Spleen (tissue), 7 donors: ENCODE measurements around the gene SLC24A3.

Experiments used
- POLR2A ChIP-seq, 3 donors: fragments of 450-650 bp; IDR thresholded peaks; one replicate each; pipeline ENCODE4 v1.5.1; 2017; ENCODE audit warnings: antibody characterized with exemption in 3 of 3, mild to moderate bottlenecking in 1 of 3
- TF ChIP-seq, protein P1 (sequence below), 11 experiments: fragments of 200-600 bp in 7 of 11; fragments of 450-650 bp in 4 of 11; sonication (generic) in 4 of 11; IDR thresholded peaks in 8 of 11; conservative IDR thresholded peaks in 3 of 11; 1 replicate in 7 of 11; 2 replicates in 4 of 11; pipeline versions ENCODE4 v1.4.0 to v1.8.0; 2016 to 2021; ENCODE audit warnings: antibody characterized with exemption in 11 of 11, inconsistent platforms in 4 of 11, mild to moderate bottlenecking in 1 of 11
- donor health status: DM: no; HTN: no; CAD: no; lungs with moderate emphysema.
- donor health status: DM: no; HTN: no; CAD: no.
- donor health status: DM: no; HTN: no; CAD: no.

DNA sequence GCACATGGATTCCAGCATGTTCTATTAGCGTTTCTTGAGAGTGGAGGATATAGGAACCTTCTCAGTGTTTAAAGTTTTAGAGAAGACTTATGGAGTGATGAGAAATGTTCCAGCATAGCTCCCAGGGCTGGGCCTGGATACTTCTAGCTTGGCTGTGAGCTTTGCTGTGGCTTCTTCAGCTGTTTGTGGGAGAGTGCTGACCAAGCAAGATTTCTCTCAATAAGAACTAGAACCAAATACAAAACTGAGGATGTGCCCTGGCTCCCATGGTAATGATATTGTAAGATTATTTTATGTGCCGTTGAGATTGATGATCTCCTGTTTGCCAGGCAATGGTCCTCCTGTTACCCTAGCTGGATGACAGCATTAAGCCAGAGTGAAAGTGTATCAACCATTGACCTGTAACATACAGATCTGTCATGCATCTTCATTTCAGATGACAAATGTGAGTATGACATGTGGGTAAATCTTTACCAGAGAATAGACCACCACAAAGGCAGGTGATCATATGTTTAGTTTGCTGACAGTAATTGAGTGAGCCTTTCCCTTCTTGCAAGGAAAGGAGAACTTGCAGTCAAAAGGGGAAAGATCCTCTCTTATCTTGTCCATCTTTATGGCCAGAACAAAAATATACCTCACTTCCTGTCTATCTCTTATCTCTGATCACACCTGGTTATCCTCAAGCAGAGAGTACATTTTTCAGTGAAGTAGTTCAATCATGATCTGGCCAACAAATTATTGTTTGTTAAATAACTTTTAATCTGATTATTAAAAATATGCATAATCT lies 180.1 kb downstream of the SLC24A3 start:
- TF ChIP-seq, protein P1, sequence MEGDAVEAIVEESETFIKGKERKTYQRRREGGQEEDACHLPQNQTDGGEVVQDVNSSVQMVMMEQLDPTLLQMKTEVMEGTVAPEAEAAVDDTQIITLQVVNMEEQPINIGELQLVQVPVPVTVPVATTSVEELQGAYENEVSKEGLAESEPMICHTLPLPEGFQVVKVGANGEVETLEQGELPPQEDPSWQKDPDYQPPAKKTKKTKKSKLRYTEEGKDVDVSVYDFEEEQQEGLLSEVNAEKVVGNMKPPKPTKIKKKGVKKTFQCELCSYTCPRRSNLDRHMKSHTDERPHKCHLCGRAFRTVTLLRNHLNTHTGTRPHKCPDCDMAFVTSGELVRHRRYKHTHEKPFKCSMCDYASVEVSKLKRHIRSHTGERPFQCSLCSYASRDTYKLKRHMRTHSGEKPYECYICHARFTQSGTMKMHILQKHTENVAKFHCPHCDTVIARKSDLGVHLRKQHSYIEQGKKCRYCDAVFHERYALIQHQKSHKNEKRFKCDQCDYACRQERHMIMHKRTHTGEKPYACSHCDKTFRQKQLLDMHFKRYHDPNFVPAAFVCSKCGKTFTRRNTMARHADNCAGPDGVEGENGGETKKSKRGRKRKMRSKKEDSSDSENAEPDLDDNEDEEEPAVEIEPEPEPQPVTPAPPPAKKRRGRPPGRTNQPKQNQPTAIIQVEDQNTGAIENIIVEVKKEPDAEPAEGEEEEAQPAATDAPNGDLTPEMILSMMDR (IDR thresholded peaks at IDR 0.05 in 8 of 11, conservative IDR thresholded peaks at IDR 0.05 in 3 of 11): no peak
- no peak for TF ChIP-seq POLR2A (IDR thresholded peaks at IDR 0.05)
